ENCODE measurements around the gene MTCH1.

MTCH1 gene

DNA sequence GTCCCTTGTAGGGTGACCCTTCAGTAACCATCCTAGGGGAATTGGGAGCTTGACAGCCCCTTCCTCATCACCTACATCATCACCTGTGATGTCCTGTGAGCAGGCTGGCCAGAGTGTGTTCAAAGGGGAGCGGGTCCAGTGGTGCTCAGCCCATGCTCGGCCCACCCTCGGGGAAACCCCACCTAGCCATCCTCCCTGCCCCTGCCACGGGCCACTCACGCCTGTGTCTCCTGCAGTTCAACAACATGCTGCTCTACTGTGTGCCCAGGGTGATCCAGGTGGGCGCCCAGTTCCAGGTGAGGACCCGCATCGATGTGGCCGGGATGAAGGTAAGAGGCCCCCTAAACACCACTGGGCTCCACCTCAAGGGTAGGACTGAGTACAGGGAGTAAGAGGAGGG is 29.5 kb upstream of the MTCH1 start:
- TF ChIP-seq TCF12 (IDR thresholded peaks at IDR 0.05; ENCODE audit: low read depth) (no peak), TEAD4 (IDR thresholded peaks at IDR 0.05) (no peak), TAF1 (IDR thresholded peaks at IDR 0.05; ENCODE audit: low read depth) (no peak), NFIC (IDR thresholded peaks at IDR 0.05) (no peak), RAD21 (IDR thresholded peaks at IDR 0.05; ENCODE audit: low read depth) (no peak), CREB1 (IDR thresholded peaks at IDR 0.05; ENCODE audit: low read depth) (no peak), CEBPB (IDR thresholded peaks at IDR 0.05) (no peak), EP300 (IDR thresholded peaks at IDR 0.05; ENCODE audit: borderline replicate concordance) (no peak), YY1 (IDR thresholded peaks at IDR 0.05; ENCODE audit: low read depth) (no peak), ZBTB7A (IDR thresholded peaks at IDR 0.05; ENCODE audit: low read depth) (no peak), FOXM1 (IDR thresholded peaks at IDR 0.05; ENCODE audit: borderline replicate concordance, low read depth) (no peak), EGR1 (IDR thresholded peaks at IDR 0.05) (no peak)
- TF ChIP-seq, protein P1, sequence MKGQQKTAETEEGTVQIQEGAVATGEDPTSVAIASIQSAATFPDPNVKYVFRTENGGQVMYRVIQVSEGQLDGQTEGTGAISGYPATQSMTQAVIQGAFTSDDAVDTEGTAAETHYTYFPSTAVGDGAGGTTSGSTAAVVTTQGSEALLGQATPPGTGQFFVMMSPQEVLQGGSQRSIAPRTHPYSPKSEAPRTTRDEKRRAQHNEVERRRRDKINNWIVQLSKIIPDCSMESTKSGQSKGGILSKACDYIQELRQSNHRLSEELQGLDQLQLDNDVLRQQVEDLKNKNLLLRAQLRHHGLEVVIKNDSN (IDR thresholded peaks at IDR 0.05) = no peak
- TF ChIP-seq, protein P2, sequence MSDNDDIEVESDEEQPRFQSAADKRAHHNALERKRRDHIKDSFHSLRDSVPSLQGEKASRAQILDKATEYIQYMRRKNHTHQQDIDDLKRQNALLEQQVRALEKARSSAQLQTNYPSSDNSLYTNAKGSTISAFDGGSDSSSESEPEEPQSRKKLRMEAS (IDR thresholded peaks at IDR 0.05) = no peak
- TF ChIP-seq, protein P3, sequence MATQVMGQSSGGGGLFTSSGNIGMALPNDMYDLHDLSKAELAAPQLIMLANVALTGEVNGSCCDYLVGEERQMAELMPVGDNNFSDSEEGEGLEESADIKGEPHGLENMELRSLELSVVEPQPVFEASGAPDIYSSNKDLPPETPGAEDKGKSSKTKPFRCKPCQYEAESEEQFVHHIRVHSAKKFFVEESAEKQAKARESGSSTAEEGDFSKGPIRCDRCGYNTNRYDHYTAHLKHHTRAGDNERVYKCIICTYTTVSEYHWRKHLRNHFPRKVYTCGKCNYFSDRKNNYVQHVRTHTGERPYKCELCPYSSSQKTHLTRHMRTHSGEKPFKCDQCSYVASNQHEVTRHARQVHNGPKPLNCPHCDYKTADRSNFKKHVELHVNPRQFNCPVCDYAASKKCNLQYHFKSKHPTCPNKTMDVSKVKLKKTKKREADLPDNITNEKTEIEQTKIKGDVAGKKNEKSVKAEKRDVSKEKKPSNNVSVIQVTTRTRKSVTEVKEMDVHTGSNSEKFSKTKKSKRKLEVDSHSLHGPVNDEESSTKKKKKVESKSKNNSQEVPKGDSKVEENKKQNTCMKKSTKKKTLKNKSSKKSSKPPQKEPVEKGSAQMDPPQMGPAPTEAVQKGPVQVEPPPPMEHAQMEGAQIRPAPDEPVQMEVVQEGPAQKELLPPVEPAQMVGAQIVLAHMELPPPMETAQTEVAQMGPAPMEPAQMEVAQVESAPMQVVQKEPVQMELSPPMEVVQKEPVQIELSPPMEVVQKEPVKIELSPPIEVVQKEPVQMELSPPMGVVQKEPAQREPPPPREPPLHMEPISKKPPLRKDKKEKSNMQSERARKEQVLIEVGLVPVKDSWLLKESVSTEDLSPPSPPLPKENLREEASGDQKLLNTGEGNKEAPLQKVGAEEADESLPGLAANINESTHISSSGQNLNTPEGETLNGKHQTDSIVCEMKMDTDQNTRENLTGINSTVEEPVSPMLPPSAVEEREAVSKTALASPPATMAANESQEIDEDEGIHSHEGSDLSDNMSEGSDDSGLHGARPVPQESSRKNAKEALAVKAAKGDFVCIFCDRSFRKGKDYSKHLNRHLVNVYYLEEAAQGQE (IDR thresholded peaks at IDR 0.05; ENCODE audit: low read depth) = no peak

DNA sequence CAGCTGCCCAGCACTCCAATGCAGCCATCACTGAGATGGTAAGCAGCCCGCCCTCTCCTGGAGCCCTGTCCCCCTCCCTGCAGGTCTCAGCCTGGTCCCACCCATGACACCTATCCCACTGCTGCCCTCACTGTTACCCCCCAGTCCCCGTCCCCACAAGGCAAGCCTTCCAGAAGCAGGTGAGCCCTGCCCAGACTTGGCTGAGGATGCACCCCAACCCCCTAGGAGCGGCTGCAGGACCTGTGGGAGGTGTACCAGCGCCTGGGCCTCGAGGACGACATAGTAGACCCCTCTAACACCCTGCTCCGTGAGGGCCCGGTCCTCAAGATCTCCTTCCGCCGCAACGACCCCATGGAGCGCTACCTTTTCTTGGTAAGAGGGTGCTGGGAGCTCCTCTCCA is 28.7 kb upstream of the MTCH1 start:
- TF ChIP-seq TEAD4 (IDR thresholded peaks at IDR 0.05) (no peak), NFIC (IDR thresholded peaks at IDR 0.05) (no peak), ZBTB7A (IDR thresholded peaks at IDR 0.05; ENCODE audit: low read depth) (no peak), YY1 (IDR thresholded peaks at IDR 0.05; ENCODE audit: low read depth) (no peak), EP300 (IDR thresholded peaks at IDR 0.05; ENCODE audit: borderline replicate concordance) (no peak), TCF12 (IDR thresholded peaks at IDR 0.05; ENCODE audit: low read depth) (no peak), CREB1 (IDR thresholded peaks at IDR 0.05; ENCODE audit: low read depth) (no peak)

DNA sequence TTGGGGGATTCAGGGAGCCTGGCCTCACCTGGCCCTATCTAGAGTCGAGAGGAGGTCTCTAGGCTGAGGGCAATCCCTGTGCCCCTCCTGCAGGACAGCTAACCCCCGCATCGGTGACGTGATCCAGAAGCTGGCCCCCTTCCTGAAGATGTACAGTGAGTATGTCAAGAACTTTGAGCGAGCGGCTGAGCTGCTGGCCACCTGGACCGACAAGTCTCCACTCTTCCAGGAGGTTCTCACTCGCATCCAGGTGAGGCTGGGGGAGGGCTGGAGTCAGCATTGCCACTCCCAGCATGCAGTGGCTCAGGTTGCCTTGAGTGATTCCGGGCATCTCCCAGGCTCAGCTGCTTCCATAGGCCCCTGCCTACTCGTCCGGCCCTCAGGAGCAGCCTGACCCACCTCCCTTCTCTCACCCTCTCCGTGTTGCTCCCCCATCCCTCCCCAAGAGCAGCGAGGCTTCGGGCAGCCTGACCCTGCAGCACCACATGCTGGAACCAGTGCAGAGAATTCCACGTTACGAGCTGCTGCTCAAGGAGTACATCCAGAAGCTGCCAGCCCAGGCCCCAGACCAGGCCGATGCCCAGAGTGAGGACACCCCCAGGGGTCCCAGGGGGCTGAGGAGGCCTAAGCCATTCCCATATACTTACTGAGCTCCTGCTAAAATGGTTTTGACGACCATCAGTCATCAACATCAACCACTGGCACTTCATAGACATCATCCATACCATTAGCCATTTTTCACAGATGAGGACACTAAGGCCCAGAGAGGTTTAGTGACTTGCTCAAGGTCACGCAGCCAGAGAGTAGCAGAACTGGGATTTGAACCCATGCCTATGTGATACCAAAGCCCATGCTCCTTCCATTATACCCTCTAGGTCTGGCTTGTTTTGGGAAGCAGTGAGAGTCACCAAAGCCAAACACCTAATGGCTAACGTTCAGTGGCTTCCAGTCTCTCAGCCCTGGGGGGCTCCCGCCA is 27.8 kb upstream of the MTCH1 start:
- TF ChIP-seq, protein P3 (IDR thresholded peaks at IDR 0.05; ENCODE audit: low read depth) = no peak
- TF ChIP-seq TAF1 (IDR thresholded peaks at IDR 0.05; ENCODE audit: low read depth) (no peak), TCF12 (IDR thresholded peaks at IDR 0.05; ENCODE audit: low read depth) (no peak), RAD21 (IDR thresholded peaks at IDR 0.05; ENCODE audit: low read depth) (no peak), NFIC (IDR thresholded peaks at IDR 0.05) (no peak), EP300 (IDR thresholded peaks at IDR 0.05; ENCODE audit: borderline replicate concordance) (no peak), CEBPB (IDR thresholded peaks at IDR 0.05) (no peak), YY1 (IDR thresholded peaks at IDR 0.05; ENCODE audit: low read depth) (no peak), FOXM1 (IDR thresholded peaks at IDR 0.05; ENCODE audit: borderline replicate concordance, low read depth) (no peak), EGR1 (IDR thresholded peaks at IDR 0.05) (no peak), TEAD4 (IDR thresholded peaks at IDR 0.05) (no peak), CREB1 (IDR thresholded peaks at IDR 0.05; ENCODE audit: low read depth) (no peak), ZBTB7A (IDR thresholded peaks at IDR 0.05; ENCODE audit: low read depth) (no peak)
- TF ChIP-seq, protein P2 (IDR thresholded peaks at IDR 0.05) = no peak
- TF ChIP-seq, protein P1 (IDR thresholded peaks at IDR 0.05) = no peak

DNA sequence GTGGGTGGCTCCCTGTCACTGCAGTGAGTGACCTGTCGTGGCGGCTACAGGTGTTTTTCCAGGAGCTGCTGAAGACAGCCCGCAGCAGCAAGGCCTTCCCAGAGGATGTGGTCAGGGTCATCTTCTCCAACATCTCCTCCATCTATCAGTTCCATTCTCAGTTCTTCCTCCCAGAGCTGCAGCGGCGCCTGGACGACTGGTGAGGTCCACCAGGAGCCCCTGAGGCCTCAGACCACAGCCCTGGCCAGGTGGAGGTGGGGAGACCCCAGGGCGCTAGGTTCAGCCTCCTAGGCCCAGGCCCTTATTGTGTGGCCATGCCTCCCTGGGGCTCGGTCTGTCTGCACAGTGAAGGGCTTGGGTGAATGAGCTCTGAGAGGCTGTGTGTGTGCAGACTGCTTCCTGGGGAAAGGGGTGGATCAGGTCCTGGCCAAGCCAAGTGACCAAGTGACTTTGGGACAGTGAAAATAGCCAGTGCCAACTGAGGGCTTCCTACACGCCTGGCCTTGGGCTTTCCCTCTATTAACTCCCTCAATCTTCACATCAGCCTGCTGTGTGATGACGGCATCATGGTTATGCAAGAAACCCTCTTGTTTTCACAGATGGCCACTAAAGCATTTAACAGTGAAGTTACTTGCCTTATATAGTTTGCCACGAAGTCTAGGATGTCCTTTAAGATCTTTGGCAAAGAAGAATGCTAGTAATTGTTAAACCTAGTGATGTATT is 25.8 kb upstream of the MTCH1 start:
- TF ChIP-seq NFIC (IDR thresholded peaks at IDR 0.05) (no peak), YY1 (IDR thresholded peaks at IDR 0.05; ENCODE audit: low read depth) (no peak), TAF1 (IDR thresholded peaks at IDR 0.05; ENCODE audit: low read depth) (no peak), EP300 (IDR thresholded peaks at IDR 0.05; ENCODE audit: borderline replicate concordance) (no peak), CREB1 (IDR thresholded peaks at IDR 0.05; ENCODE audit: low read depth) (no peak), RAD21 (IDR thresholded peaks at IDR 0.05; ENCODE audit: low read depth) (no peak), ZBTB7A (IDR thresholded peaks at IDR 0.05; ENCODE audit: low read depth) (no peak), TCF12 (IDR thresholded peaks at IDR 0.05; ENCODE audit: low read depth) (no peak), CEBPB (IDR thresholded peaks at IDR 0.05) (no peak), TEAD4 (IDR thresholded peaks at IDR 0.05) (no peak), EGR1 (IDR thresholded peaks at IDR 0.05) (no peak)
- TF ChIP-seq, protein P3 (IDR thresholded peaks at IDR 0.05; ENCODE audit: low read depth) = no peak
- TF ChIP-seq, protein P2 (IDR thresholded peaks at IDR 0.05) = no peak
- TF ChIP-seq, protein P1 (IDR thresholded peaks at IDR 0.05) = no peak
